ENCODE results near the gene FOXK1.
"Not testable (repeated sequence)": the region's sequence is repeated elsewhere in the genome, so short reads cannot be mapped to it uniquely, and the experiment has no call there.

FOXK1 gene

DNA sequence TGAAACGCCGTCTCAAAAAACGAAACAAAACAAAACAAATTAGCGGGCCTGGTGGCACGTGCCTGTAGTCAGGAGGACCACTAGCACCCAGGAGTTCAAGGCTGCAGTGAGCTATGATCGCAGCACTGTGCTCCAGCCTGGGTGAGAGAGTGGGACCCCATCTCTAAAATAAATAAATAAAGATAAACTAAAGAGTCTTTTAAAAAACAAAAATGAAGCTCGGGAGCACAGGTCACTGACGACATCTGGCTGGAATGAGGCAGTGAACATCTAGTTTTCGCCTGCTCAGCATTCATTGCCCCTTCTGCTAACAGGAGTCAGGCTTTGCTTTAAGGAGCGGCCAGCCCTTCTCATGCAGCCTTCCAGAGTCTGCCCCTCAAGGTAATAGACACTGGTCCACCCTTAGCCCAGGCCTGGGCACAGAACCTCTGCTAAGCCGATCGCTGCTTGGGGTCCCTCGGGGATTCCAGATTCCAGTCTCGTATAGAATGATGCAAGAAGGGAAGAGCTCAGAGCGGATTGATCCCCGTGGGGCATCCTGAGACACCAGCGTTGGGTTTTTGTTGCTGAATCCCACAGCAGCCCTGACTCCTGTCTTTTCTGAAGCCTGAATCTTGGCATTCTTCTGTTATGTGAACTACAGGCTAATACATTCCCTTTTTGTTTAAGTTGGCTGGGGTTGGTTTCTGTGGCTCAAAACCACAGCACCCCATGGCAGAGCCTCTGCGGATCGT is 14.2 kb upstream of the FOXK1 start:
- no peak for DNase-seq (ENCODE audit: low read depth)

DNA sequence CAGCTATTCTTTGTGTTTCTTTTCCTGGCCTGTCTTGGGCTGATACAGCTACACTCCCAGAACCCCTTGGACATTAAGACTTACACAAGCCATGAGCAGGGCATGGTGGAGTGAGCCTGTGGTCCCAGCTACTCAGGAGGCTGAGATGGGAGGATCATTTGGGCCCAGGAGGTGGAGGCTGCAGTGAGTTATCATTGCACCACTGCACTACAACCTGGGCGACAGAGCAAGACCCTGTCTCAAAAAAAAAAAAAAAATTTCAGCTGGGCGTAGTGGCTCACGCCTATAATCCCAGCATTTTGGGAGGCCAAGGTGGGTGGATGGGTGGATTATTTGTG is 13.6 kb upstream of the FOXK1 start:
- no peak for DNase-seq (ENCODE audit: low read depth)

DNA sequence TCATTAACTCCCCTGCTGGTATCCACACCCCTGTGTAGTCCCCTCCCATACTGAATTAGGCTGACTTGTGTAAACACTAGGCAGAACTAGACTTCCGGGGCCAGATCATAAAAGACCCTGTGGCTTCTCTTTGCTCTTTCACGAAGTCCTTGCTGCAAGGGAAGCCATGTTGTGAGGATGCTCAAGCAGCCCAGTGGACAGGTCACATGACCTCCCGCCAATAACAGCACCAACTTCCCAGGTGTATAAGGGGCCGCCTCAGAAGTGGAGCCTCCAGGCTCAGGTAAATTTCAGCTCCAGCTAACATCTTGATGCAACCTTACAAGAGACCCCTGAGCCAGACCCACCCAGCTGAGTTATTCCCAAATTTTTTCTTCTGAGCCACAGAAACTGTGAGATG is 11.3 kb upstream of the FOXK1 start:
- DNase-seq (ENCODE audit: low read depth): no peak

DNA sequence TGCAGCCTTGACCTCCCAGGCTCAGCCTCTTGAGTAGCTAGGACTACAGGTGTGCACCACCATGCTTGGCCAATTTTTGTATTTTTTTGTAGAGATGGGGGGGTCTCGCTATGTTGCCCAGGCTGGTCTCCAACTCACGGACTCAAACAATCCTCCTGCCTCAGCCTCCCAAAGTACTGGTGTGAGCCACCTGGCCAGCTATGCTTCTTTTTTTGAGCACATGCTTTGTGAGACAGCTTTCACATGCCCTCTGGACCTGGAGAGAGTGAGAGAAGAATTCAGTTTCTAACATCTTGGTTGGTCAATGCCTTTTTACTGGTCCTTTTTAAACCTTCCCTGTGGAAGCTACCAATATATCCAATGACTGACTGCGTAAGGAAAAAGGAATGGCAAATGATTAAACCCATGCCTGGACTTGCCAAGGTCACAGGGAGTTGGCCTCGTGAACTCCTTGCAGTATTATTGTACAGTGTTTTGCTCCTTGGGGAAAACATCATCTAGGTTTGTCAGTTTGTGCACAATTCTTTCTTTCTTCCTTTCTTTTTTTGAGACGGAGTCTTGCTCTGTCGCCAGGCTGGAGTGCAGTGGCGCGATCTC is 6.2 kb upstream of the FOXK1 start:
- DNase-seq (ENCODE audit: low read depth): no peak

DNA sequence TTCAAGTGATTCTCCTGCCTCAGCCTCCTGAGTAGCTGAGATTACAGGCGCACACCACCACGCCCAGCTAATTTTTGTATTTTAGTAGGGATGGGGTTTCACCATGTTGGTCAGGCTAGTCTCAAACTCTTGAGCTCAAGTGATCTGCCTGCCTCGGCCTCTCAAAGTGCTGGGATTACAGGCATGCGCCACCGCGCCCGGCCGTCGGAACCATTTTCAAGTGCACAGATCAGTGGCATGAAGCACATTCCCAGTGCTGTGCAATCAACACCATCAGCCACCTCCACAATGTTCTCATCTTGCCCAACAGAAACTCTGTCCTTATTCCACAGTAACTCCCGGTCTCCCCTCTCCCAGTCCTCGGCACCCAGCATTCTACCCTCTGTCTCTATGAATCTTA is 4.6 kb upstream of the FOXK1 start:
- not testable (repeated sequence) for DNase-seq (ENCODE audit: low read depth)

DNA sequence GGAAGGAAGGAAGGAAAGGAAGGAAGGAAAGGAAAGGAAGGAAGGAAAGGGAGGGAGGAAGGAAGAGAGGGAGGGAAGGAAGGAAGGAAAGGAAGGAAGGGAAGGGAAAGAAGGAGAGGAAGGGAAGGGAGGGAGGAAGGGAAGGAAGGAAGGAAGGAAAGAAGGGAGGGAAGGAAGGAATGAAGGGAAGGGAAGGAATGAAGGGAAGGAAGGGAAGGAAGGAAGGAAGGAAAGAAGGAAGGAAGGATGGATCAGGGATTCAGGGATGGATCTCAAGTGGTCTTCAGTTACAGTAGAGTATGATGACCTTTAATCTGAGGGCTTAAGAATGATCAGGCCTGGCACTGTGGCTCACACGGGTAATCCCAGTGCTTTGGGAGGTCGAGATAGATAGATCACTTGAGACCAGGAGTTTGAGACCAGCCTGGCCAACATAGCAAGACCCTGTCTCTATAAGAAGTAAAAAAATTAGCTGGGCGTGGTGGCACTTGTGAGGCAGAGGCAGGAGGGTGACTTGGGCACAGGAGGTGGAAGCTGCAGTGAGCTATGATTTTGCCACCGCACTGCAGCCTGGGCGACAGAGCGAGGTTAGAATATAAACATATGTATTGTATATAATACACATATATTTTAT is 760 bp upstream of the FOXK1 start:
- DNase-seq (ENCODE audit: low read depth): no peak

DNA sequence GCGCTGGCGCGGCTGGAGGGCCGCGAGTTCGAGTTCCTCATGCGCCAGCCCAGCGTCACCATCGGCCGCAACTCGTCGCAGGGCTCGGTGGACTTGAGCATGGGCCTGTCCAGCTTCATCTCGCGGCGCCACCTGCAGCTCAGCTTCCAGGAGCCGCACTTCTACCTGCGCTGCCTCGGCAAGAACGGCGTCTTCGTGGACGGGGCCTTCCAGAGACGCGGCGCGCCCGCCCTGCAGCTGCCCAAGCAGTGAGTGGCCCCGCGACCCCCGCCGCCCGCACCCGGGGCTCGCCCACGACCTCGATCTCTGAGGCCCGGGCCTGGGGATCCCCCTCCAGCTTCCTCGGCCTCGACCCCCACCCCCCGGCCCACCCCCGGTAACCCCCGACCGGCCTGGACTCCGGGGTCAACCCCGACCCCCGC is 537 bp downstream of the FOXK1 start:
- DNase-seq (ENCODE audit: low read depth): no peak

DNA sequence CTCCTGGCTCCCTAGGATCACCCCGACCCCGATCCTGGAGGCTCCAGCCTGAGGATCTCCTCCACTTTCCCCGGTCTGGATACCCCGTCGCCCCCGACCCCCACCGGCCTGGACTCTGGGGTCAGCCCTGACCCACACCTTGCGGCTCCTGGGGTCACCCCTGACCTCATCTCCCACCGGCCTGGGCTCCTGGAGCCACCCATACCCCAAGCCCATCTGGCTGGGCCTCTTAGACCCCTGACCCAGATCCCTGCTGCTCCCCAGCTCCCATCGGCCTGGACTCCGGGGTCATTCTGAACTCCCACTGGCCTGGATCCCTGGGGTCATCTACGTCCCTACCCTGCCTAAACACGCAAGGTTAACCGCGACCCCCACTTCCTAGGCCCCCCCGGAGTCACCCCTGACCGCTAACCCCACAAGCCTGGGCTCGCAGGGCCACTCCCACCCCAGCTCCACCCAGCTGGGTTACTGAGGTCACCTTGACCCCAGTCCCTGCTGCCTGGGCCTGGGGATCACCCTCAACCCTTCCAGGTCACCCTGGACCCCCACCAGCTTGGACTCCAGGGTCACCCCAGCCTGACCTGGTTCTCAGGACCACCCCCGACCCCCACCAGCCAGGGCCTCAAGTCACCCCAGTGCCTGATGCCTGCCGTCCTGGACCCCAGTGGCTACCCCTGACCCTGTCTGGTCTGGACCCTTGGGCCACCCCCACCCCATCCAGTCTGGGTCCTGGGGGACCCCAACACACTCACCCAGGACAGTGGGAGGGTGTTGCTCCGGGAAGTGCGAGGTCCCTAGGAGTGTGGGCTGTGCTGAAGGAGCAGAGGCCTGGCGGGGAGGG is 1.2 kb downstream of the FOXK1 start:
- DNase-seq (ENCODE audit: low read depth): no peak

DNA sequence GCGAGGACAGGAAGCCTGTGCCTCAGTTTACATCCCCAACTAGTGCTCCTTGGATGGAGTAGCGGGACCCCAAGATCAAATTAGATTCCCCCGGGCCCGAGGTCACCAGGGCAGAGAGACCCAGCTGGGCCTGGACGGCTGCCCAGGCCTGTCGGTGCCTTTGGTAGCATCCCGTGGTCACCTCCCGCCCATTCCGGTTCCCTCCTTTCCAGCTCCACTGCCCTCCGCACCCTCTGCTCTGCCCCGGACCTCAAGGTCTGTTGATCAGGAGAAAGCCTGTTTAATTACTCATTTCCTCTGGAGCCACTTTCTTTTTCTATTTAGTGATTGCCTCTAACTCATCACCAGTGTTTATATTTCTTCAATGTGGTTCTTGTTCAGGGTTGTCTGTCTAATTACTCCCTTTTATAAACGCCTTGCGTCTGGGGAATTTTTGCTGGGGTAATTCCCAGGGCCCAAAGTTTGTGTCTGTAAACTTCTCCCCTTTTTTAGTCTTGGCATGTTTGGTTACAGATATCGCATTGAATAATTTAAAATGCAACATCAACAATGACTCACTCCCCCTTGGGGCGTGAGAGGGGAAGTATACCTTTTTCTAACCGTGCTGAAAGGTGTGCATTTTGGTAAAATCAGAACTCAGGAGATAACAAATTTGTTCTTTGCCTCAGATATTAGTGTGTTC is 1.9 kb downstream of the FOXK1 start:
- DNase-seq (ENCODE audit: low read depth): no peak

DNA sequence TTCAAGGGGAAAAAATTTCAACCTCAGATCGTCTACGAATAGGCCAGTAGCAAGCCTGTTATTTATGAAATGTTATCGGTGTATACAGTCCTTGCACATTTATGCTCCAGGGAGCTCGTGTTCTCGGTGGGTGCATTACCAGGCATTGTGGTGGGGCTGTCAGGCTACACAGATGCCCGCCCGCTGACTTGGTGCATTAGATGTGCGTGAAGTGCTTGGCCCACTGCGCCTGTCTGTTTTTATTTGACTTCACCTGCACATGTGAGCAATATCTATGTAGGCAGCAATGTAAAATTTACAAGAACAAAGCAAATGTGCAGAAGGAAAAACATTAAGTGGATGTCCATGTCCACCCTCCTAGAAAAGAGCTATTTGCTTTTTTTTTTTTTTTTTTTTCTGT is 2.8 kb downstream of the FOXK1 start:
- DNase-seq (ENCODE audit: low read depth): no peak

DNA sequence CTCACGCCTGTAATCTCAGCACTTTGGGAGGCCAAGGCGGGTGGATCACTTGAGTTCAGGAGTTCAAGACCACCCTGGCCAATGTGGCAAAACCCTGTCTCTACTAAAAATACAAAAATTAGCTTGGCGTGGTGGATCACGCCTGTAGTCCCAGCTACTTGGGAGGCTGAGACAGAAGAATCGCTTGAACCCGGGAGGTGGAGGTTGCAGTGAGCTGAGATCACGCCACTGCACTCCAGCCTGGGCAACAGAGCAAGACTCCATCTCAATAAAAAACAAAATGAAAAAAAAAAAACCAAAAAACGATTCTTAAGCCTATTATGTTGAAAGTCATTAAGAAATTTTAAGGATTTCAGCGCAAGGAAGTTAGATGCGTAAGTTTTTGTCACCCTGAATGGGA is 3.6 kb downstream of the FOXK1 start:
- DNase-seq (ENCODE audit: low read depth): not testable (repeated sequence)

DNA sequence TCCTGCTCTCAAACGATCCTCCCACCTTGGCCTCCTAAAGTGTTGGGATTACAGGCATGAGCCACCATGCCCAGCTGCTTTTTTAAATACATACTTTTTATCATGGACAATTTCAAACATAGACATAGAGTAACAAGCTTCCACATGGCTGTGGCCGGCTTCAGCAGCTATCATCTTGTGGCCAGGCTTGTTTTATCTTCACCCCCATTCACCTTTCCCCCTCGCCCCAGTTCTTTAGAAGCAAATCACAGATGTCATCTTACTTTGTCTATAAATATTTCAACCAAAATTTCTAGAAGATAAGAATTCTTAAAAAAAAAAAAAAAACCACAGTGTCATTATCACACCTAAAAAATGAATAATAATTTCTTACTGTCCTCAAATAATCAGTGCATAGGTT is 5.9 kb downstream of the FOXK1 start:
- DNase-seq (ENCODE audit: low read depth): no peak

DNA sequence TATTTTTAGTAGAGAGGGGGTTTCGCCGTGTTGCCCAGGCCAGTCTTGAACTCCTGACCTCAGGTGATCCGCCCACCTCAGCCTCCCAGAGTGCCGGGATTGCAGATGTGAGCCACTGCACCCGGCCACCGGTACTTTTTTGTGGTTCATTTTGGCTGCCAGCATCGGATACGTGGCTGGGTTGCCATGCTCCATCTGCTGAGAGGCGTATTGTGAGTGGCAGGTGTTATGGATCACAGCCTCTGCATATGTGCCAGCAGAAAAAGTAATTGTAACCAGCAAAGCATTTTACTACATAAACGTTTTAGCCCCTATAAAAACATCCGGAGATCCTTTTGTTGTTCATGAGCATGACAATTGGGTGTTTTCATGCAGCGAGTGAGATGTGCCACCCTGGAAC is 7.1 kb downstream of the FOXK1 start:
- no peak for DNase-seq (ENCODE audit: low read depth)

DNA sequence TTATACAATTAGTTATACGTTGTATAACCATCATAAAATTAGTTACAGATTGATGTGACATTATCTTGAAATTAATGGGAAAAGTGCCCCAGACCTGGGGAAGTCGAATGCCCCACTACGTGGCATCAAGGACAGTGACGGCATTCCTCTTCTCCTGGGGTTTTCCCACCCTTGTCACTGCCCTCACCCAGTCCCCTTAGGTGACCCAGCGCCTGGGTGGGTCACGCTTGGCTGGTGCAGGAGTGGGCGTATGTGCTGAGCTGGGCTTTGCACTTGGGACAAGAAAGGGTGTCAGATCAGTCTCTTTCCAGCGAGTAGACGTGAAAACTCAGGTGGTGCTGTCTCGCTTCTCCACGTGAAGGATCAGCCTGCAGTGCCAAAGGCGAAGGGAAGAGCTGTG is 7.6 kb downstream of the FOXK1 start:
- no peak for DNase-seq (ENCODE audit: low read depth)

DNA sequence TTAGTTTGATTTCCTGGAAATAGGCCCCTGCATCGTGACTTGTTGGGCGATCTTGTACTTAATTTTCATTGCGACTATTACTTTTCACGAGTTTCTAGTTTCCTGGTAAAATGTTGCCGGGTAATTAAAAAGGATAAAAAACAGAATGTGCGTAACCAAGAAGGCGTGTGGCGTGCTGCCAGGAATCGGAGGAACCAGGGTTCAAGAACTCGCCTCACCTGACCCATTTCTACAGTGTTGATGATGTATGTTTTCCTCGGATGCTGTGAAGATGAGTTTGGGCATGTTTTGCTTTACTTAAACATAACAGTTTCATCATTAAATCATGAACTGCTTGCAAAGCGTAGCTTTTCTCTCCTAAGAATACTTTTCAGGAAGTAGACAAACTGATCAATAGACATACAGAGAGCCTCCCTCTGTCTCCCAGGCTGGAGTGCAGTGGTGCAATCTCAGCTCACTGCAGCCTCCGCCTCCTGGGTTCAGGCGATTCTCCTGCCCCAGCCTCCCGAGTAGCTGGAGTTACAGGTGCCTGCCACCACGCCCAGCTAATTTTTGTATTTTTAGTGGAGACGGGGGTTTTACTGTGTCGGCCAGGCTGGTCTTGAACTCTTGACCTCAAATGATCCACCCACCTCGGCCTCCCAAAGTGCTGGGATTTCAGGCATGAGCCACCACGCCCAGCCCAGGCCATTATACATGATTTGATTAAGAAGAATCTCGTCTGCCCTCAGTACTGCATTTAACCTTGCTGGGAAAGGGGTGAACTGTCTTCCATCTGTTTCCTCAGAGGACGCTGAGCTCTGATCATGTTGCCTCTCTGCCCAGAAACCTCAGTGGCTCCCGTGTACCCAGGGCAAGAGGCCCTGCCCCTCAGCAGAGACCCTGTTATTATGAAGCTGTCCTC is 9.1 kb downstream of the FOXK1 start:
- DNase-seq (ENCODE audit: low read depth): no peak

DNA sequence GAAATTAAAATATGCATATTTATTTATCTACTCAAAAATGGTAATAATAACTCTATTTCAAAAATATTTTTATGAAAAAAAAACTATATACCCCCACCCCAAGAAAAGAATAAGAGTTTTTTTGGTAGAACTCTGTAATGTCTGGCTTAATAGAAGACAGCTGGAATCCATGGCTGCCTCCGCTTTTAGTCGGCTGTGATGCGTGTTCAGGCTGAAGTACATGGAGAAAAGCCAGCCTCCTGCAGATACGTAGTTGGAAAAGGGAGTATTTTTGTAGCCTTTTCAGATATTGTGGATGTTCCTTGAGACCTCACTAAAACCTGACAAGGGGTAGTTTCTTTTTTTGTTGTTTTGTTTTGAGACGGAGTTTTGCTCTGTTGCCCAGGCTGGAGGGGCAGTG is 10.0 kb downstream of the FOXK1 start:
- no peak for DNase-seq (ENCODE audit: low read depth)

DNA sequence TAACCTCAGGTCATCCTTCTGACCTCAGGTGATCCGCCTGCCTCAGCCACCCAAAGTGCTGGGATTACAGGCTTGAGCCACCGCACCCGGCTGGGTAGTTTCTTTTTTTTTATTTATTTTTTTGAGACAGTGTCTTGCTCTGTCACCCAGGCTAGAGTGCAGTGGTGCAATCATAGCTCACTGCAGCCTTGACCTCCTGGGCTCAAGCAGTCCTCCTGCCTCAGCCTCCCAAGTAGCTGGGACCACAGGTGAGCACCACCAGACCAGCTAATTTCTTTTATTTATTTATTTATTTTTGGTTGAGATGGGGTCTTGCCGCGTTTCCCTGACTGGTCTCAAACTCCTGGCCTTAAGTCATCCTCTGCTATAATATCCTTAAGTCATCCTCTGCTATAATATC is 10.5 kb downstream of the FOXK1 start:
- not testable (repeated sequence) for DNase-seq (ENCODE audit: low read depth)

DNA sequence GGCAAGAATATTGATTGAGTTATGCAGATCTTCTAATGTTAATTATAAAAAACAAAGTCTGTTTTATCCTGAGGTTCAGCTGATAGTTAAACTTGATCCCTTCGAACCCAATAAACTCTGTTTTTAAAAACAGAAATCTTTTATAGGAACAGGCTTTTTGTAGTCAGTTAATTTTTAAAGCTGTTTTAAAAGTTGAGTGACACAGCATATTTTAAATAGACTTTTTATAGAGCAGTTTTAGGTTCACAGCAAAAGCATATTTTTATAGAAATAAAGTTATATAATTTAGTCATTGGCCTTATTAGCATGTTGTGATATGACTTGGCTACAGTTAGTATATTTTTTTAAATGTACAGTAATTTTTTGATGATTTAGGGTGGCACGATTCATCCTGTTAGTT is 11.1 kb downstream of the FOXK1 start:
- no peak for DNase-seq (ENCODE audit: low read depth)

DNA sequence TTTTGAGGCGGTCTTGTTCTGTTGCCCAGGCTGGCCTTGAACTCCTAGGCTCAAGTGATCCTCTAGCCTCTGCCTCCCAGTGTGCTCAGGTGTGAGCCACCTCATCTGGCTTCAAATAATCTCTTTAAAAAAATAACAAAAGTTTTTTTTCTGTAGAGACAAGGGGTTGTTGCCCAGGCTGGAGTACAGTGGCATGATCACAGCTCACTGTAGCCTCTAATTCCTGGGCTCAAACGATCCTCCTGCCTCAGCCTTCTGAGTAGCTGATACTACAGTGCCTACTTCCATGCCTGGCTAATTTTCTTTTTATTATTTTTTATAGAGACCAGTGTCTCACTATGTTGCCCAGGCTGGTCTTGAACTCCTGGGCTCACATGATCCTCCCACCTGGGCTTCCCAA is 11.7 kb downstream of the FOXK1 start:
- no peak for DNase-seq (ENCODE audit: low read depth)

DNA sequence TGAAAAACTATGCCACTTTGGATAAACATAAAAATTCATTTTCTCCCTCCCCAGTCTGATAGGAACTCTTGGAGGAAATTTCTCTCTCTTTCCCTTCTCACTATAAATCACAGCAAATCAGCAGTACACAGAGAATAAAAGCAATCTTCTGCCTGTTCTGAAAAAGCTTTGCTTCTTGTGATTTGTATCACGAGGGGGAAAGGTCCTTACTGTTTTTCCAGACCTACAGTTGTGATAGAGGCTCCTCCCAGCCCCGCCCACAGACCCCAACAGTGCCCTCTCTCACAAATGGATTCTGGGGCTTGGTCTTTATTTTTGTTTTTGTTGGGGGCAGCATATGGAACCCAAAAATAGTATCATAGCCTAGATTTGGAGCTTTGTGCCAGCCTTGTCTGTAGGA is 12.2 kb downstream of the FOXK1 start:
- no peak for DNase-seq (ENCODE audit: low read depth)

DNA sequence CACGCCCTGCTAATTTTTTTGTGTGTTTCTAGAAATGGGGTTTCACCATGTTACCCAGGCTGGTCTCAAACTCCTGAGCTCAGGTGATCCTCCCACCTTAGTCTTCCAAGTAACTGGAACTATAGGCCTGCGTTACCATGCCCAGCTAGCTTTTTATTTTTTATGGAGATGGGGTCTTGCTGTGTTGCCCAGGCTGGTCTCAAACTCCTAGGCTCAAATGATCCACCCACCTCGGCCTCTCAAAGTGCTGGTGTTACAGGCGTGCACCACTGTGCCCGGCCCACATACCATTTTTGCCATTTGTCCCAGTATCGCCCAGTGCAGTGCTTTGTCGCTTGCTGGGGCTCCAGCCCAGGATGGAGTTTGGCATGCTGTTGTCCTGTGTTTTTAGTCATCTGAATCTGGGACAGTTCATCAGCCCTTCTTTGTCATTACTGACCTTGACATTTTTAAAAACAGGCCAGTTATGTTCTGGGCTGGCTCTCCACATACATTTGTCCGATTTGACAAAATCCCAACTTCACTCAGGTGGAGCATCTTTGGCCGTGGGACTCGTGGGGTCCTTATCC is 16.7 kb downstream of the FOXK1 start:
- no peak for DNase-seq (ENCODE audit: low read depth)

Measured in CMK (cell line).